Measurements from ENCODE around the gene TENM3.

DNA sequence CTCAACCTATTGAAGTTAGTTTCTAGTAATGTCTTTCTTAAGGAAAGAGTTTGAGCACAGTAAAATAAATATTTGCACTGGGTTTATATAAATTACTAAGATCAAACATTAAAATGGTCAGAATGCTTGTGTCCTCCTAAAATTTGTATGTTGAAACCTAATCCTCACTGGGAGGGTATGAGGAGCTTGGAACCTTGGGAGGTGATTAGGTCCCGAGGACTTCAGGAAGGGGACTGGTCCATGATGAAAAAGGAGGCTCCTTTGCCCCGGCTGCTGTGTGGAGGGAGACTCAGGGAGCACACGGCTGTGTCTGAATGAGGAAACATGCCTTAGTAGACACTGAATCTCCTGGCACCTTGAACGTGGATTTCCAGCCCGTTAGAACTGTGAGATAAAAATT, 221.9 kb downstream of the TENM3 start:
- TF ChIP-seq EZH2phosphoT487 (IDR thresholded peaks at IDR 0.05; ENCODE audit: borderline replicate concordance, low read depth, low read length) = no peak
- TF ChIP-seq, protein P1, sequence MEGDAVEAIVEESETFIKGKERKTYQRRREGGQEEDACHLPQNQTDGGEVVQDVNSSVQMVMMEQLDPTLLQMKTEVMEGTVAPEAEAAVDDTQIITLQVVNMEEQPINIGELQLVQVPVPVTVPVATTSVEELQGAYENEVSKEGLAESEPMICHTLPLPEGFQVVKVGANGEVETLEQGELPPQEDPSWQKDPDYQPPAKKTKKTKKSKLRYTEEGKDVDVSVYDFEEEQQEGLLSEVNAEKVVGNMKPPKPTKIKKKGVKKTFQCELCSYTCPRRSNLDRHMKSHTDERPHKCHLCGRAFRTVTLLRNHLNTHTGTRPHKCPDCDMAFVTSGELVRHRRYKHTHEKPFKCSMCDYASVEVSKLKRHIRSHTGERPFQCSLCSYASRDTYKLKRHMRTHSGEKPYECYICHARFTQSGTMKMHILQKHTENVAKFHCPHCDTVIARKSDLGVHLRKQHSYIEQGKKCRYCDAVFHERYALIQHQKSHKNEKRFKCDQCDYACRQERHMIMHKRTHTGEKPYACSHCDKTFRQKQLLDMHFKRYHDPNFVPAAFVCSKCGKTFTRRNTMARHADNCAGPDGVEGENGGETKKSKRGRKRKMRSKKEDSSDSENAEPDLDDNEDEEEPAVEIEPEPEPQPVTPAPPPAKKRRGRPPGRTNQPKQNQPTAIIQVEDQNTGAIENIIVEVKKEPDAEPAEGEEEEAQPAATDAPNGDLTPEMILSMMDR (conservative IDR thresholded peaks at IDR 0.05; ENCODE audit: low read length) = no peak

Measured in OCI-LY7 (cell line).